IPS DF 6.9 (cell line): ENCODE data around the gene ST14.

ENCODE experiments used
- DNase-seq: peaks from one replicate; pipeline ENCODE4 v3.0.0-alpha.2; 2013; ENCODE audit warnings: low read depth, low spot score
- H3K27ac ChIP-seq: one replicate; pipeline ENCODE4 v1.5.1; 2013; ENCODE audit warnings: low read length, control low read depth
- H3K27me3 ChIP-seq: 2 replicates; pipeline ENCODE4 v1.6.1; 2013; ENCODE audit warnings: mild to moderate bottlenecking, low read length; ENCODE audit not compliant: control insufficient read depth, insufficient read depth
- H3K36me3 ChIP-seq: 2 replicates; pipeline ENCODE4 v1.6.1; 2013; ENCODE audit warnings: low read length; ENCODE audit not compliant: control insufficient read depth, insufficient read depth
- H3K4me1 ChIP-seq: 2 replicates; pipeline ENCODE4 v1.6.1; 2013; ENCODE audit warnings: low read length; ENCODE audit not compliant: control insufficient read depth, insufficient read depth
- H3K4me3 ChIP-seq: 2 replicates; pipeline ENCODE4 v1.5.1; 2013; ENCODE audit warnings: mild to moderate bottlenecking, low read length
- H3K9me3 ChIP-seq: 2 replicates; pipeline ENCODE4 v1.6.1; 2013; ENCODE audit warnings: low read length, inconsistent platforms; ENCODE audit not compliant: control insufficient read depth, insufficient read depth
- WGBS: extraction: QIAGEN DNeasy Blood & Tissue Kit; methylation state at CpG from one replicate; pipeline ENCODE4 v1.1.7; 2013; ENCODE audit warnings: mixed read lengths, missing lambda C conversion rate; ENCODE audit not compliant: insufficient read length, insufficient coverage; 5-methylcytosine and 5-hydroxymethylcytosine counted together

Gene ST14

DNA sequence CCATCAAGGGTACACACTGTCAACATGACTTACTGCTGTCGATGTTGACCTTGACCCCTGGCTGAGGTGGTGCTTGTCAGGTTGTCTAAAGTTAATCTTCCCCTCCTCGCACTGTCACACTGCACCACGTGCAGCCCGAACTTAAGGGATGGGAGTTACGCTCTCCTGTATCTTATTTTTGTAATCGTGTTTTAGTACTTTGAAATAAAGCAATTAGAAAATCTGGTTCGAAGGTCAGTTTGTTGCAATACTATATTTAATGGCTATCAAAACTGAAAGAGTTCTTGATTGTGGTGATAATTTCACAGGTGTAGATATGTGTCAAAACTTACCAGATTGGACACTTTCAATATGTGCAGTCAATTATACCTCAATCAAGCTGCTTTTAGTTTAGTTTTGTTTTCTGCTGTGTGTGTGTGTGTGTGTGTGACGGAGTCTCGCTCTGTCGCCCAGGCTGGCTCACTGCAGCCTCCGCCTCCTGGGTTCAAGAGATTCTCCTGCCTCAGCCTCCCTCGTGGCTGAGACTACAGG, 10.7 kb upstream of the ST14 start:
- Histone ChIP-seq H3K27me3 (no peaks in the 10 kb centered on the region), H3K4me1 (peaks cover 3% of the 10 kb centered on the region; the same call in 1 of the 2 replicates), H3K9me3 (no peaks in the 10 kb centered on the region), H3K36me3 (peaks cover 4% of the 10 kb centered on the region; the same call in 1 of the 2 replicates), H3K4me3 (no peak overlapping the region), H3K27ac (no peak overlapping the region)
- DNase-seq = no peak
- no CpG with 5 or more reads among the region's 12 CpGs for WGBS

DNA sequence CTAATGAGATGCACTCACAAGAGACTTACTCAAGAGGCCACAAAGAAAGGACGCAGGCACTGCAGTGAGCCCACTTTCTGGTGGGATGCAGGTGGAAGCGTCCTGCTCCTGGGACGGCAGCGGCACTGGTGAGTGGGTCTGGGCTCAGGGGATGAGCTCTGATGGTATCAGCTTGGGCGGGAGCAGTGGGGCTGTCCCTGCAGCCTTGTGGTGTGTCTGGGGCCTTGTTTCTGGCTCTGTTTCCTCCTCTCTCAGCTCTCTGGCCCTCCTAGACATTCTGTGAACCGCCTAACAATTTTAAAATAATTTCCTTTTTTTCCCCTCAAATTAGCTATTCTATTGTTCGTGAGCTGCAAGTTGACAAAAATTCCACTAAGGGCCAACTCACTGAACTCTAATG, 8.8 kb upstream of the ST14 start:
- Histone ChIP-seq H3K4me1 (peaks cover 3% of the 10 kb centered on the region; the same call in 1 of the 2 replicates), H3K9me3 (no peaks in the 10 kb centered on the region), H3K27ac (no peak overlapping the region), H3K27me3 (no peaks in the 10 kb centered on the region), H3K4me3 (no peak overlapping the region), H3K36me3 (no peaks in the 10 kb centered on the region)
- no peak for DNase-seq
- WGBS = no CpG with 5 or more reads among the region's 7 CpGs

DNA sequence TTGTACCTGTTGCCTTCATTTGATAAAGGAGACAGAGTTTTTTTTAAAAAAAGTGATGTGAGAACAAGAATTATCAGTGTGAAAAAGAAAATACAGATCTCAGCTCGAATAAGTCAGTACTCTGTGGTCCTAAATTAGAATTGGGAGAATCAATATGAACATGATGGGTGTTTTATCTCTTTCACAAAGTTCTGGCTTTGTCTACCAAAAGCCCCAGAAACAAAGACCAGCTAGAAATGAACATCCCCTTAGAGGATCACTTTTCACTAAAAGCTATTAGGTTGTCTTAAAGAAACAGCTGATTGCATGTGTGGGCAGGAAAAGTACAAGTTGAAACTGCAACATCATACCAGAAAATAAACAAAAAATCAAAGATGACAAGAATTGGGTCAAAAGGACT, 8.4 kb upstream of the ST14 start:
- no CpG with 5 or more reads among the region's 1 CpG for WGBS
- DNase-seq = no peak
- H3K27ac ChIP-seq = no peak overlapping the region

DNA sequence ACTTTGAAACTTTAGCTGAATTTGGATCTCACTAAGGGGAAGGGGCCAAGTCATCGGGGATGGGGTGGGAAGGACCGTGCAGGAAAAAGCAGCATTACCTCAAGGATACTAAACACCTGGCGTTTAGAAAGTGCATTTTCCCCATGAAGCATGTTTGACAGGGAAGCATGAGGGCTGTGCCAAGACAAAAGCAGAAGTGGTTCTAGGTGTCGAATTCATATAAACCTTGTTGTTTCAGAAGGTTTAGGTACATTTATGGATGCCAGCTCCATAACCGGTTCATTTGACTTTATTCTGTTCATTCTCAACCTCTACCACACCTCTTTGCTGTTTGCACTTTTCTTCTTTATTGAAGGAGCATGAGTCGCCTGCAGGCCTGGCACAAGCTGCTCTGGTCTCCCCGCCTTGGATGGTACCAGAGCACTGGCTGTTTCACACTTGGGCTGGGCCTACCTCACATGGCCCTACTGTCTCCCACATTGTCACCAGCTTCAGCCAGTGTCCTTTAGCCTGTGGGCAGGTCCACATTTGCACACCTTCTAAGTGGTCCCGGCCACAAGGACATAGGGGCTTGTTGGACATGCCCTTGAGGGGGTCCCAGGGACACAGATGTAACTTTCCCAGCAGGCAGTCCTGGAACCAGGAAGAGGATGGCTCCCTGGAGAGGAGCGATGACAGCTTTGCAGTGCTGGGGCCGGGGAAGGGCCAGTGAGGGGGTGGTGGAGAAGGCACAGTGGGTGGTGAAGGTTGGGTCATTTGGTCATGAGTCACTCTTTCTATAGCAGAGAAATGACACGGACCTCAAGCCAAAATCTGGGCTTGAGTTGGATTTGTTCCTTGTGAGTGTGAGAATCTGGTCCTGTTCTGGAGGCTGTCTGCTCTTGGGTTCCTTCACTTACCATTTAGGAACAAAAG, 3.2 kb upstream of the ST14 start:
- WGBS = no CpG with 5 or more reads among the region's 11 CpGs
- no peak overlapping the region for H3K27ac ChIP-seq
- H3K27me3 ChIP-seq = peaks cover 19% of the 10 kb centered on the region
- no peak for DNase-seq
- H3K4me1 ChIP-seq = peaks cover 4% of the 10 kb centered on the region; the same call in 1 of the 2 replicates
- no peaks in the 10 kb centered on the region for H3K36me3 ChIP-seq
- H3K4me3 ChIP-seq = no peak overlapping the region
- H3K9me3 ChIP-seq = no peaks in the 10 kb centered on the region

More for the DNA sequence above, 8.4 kb upstream of the ST14 start:
- H3K4me3 ChIP-seq = no peak overlapping the region
- peaks cover 3% of the 10 kb centered on the region; the same call in 1 of the 2 replicates for H3K4me1 ChIP-seq
- H3K36me3 ChIP-seq = no peaks in the 10 kb centered on the region
- H3K9me3 ChIP-seq = no peaks in the 10 kb centered on the region
- no peaks in the 10 kb centered on the region for H3K27me3 ChIP-seq

DNA sequence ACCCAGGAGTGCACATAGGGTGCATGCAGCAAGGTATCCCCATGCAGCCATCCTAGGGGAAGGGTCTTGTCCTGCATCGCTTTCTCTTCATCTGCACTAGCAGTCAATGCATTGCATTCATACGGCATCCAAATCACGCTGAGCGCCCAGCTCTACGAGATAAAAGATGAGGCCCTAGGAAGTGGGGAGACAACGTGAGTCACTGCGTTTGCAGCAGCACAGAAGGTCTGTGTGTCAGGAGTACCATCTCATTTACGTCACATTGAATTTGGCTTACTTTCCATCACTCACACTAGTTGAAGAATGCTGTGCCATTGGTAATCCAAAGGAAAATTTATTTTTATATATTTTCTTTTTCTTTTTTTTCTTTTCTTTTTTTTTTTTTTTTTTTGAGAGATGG, 2.5 kb upstream of the ST14 start:
- no peak for DNase-seq
- Histone ChIP-seq H3K4me1 (peaks cover 5% of the 10 kb centered on the region; the same call in 1 of the 2 replicates), H3K36me3 (no peaks in the 10 kb centered on the region), H3K9me3 (no peaks in the 10 kb centered on the region), H3K27ac (no peak overlapping the region), H3K27me3 (peaks cover 24% of the 10 kb centered on the region), H3K4me3 (no peak overlapping the region)
- no CpG with 5 or more reads among the region's 8 CpGs for WGBS

DNA sequence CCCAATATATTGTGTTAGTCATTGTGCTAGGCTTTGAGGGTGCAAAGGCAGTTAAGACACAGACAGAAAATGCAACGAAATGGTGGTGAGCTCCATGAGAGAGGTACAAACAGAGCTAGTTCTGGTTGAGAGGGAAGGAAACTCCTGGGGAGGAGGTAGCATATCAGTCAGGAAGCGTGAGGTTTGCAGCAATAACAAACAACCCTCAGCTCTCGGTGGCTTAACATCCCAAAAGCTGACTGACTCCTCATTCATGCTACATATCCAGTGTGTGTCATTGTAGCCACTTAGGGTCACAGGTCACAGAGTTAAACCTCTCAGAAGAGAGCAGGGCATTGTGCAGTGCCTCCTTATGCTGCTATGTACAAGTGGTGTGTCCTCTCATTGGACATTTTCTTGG, 1.7 kb upstream of the ST14 start:
- H3K36me3 ChIP-seq = no peaks in the 10 kb centered on the region
- DNase-seq = no peak
- peaks cover 26% of the 10 kb centered on the region for H3K27me3 ChIP-seq

DNA sequence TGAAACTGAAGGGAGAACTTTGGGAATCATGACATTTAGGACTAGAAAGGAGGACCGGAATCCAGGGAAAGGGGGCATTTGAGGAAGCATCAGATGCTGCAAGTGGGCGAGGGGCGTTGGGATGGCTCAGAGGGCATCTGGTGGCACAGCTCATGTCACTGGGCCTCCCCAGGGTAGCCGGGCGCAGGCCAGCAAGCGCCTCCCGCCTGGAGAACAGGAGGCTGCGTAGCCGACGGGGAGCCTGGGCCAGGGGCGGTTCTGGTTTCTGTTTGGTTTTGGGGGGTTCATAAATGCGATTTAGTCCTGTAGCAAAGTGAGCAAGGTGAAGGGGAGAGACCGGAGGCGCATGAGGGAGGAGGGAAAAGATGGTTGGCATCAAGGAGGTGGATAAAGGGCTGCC, 443 bp upstream of the ST14 start:
- Histone ChIP-seq H3K36me3 (no peaks in the 10 kb centered on the region), H3K27me3 (peaks cover 26% of the 10 kb centered on the region), H3K4me3 (no peak overlapping the region; the same call in 1 of the 2 replicates), H3K4me1 (peaks cover 5% of the 10 kb centered on the region; the same call in 1 of the 2 replicates), H3K27ac (no peak overlapping the region), H3K9me3 (no peaks in the 10 kb centered on the region)
- DNase-seq = no peak
- no CpG with 5 or more reads among the region's 14 CpGs for WGBS

More for the DNA sequence above, 1.7 kb upstream of the ST14 start:
- Histone ChIP-seq H3K4me3 (no peak overlapping the region), H3K27ac (no peak overlapping the region), H3K4me1 (peaks cover 5% of the 10 kb centered on the region; the same call in 1 of the 2 replicates), H3K9me3 (no peaks in the 10 kb centered on the region)
- no CpG with 5 or more reads among the region's 3 CpGs for WGBS

DNA sequence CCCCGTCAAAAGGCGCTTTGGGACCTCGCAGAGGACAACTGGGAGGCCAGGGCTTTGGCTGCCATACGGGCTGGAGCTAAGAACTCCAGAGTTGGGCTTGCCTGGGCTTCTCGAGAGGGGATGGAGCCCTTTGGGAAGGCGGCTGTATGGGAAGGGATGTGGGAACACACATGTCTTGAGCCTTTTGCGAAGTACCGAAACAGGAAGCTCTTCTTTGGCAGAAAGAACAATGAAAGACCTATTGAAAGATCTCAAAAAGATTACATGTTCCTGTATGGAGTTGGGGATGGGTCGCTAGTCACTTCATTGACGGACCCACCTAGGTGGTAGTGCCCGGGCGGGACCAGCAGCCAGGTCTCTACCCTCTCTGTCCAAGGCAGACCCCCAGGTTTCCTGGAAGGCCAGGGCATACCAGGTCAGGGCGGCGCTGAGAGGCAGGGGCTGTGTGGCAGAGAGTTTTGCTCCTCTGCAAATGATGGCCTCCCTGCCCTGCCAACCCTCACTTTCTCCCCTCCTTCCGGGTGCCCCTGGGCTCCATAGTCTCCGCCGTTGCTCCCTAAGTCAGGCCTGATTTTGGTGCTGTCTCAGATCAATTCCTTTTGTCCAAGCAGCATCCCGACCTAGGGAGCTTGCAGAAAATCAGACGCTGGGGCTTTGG, 1.0 kb downstream of the ST14 start:
- WGBS = no CpG with 5 or more reads among the region's 19 CpGs
- Histone ChIP-seq H3K36me3 (no peaks in the 10 kb centered on the region), H3K27ac (no peak overlapping the region), H3K9me3 (no peaks in the 10 kb centered on the region), H3K4me1 (peaks cover 5% of the 10 kb centered on the region; the same call in 1 of the 2 replicates), H3K4me3 (peak overlapping the region; percentile 40; the same call in 1 of the 2 replicates), H3K27me3 (peaks cover 26% of the 10 kb centered on the region)
- DNase-seq = no peak

DNA sequence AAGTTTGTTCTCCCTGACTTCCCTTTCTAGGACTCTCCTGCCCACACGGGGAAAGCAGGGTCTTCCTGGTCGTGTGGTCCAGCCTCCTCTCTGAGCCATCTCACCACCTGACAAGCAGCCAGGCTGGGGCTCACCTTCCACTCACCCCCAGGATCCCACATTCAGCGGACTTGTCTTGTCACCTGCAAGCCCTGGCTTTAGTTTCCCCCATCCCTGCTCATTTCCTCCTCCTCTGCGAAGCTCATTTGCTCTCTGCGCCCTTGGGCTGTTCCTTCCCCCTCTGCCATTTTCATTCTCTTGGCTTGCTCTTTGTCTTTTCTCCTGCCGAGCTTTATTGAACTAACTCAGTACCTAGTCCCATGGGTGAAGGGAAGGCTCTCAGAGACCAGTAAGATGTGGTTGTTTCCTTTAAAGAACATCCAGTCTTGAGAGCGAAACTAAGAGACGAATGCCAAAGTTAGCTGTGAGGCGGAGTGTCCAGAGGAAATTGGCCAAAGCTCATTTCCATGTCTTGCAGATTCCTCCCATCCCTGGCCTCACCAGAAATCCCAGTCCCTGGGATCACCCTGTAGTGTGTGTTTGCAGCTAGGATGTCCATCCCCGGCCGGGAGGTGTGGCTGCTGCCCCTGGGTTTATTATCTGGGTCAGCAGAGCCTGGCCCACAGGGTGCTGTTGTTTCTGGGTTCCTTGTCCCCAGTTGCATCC, 2.0 kb downstream of the ST14 start:
- Histone ChIP-seq H3K27me3 (peaks cover 28% of the 10 kb centered on the region), H3K4me3 (no peak overlapping the region), H3K4me1 (peaks cover 5% of the 10 kb centered on the region; the same call in 1 of the 2 replicates), H3K36me3 (no peaks in the 10 kb centered on the region), H3K27ac (no peak overlapping the region), H3K9me3 (no peaks in the 10 kb centered on the region)
- WGBS = no CpG with 5 or more reads among the region's 11 CpGs
- DNase-seq = no peak

DNA sequence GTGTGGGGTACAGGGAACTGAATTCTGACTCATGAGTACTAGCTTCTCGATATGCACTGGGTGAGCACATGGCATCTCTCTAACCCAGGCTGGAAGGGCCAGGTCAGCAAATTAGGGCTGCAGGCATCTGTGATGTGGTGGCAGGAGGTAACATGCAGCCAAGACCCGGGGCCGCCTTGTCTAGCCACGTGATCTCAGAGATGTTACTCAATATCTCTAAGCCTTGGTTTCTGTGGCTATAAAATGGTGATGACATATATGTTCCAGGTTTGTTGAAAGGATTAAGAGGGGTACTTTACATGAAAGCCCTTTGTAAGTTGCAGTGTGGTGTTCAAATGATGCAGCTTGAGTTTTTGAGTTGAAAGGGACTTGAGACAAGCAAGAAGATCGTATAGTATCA, 3.2 kb downstream of the ST14 start:
- Histone ChIP-seq H3K4me3 (no peak overlapping the region), H3K27ac (no peak overlapping the region), H3K36me3 (no peaks in the 10 kb centered on the region), H3K9me3 (no peaks in the 10 kb centered on the region), H3K27me3 (peaks cover 28% of the 10 kb centered on the region), H3K4me1 (peaks cover 5% of the 10 kb centered on the region; the same call in 1 of the 2 replicates)
- no CpG with 5 or more reads among the region's 5 CpGs for WGBS
- DNase-seq = no peak
